NK-92 (cell line): Measurements from ENCODE around the gene GUCA2A.

Source experiments
- DNase-seq: peaks from one replicate; lab custom pipeline; 2025; ENCODE audit not compliant: unreplicated experiment; lab: John Stamatoyannopoulos, UW

GUCA2A gene

DNA sequence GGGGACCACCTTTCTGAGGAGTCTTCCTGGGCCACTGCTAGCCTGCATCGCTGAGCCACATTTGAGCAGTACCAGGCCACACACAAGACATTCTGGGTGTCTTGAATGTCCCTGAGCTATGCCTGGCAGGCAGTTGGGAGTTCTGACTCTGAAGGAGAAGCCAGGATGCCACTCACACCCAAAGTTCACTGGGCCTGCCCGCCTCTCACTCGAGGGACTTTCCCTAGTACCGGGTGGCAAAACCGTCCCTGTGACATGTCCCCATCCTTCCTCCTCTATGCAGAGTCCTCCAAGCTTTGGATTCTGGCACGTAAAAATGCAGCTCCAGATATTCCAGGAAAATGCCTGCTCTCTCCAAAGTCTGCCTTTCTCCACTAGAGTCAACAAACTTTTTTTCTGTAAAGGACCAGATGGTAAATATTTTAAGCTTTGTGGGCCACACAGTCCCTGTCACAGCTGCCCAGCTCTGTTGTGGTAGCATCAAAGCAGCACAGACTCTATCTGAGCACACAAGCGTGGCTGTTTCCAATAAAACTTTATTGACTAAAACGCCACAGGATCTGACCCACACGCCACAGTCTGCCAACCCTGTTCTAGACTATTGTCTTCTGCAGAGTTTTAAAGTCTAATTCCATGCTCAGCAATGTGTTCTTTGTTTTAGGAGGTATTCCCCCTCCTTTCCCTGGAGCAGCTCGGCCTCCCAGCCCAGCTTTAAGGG, 30.6 kb downstream of the GUCA2A start:
- DNase-seq: no peak

DNA sequence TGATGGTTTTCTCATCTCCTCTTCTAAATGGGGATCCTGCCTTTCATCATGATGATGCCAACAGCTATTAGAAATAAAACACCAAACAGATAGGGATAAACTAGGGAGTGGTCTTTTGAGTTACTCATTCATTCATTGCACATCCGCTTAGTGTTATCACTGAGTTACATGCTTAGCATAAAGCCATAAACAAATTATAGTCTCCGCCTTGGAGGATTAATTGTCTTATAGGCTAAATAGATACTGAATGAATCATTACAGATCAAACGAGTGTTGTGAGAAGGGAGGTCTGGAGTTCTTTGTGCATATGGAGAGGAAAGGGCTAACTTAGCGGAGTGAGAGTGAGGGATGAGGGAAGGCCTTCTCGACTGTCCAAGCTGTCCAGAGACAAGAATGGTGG, 31.2 kb downstream of the GUCA2A start:
- DNase-seq: no peak

DNA sequence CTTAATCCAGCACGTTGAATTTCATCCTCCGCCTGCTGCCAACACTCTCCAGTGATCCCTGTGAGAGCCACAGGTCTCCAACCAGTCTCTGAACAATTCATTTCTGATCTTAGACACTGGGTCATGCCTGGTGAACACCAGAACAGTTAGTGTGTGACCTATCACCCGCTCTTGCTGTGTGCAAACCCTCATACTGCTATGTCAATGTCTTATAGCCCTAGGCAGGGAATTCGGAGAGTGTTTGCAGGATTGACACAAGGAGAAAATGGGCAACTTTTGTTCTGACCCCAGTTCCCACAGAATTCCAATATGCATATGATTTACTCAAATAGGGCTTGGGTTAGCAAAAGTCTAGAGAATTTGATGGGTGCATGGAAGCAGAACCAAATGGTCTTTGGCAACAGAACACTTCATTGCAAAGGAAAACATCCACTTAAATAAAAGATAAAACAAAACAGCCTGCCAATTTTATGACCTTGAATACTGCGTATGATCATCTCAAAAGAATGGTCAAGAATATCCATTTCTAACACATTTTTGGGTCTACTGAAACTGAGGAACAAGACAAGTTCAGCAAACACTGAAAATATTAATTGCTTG, 34.4 kb downstream of the GUCA2A start:
- DNase-seq: no peak

DNA sequence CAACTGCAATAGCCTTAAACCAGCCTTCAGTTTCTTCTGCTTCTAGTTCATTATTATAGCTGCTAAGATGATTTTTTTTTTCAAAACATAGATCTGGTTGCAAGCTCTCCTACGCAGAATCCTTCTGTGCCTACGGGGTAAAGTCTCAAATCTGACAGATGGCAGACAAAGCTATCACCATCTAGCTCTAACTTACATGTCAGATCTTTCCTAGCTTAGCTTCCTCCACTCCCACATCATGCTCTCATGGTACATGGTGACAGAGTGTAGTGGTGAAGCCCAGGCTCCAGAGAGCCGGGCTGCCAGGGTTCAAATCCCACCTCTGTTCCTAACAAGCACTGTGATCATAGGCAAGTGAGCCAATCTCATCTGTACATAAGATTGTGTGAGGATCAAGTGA, 35.6 kb downstream of the GUCA2A start:
- no peak for DNase-seq

DNA sequence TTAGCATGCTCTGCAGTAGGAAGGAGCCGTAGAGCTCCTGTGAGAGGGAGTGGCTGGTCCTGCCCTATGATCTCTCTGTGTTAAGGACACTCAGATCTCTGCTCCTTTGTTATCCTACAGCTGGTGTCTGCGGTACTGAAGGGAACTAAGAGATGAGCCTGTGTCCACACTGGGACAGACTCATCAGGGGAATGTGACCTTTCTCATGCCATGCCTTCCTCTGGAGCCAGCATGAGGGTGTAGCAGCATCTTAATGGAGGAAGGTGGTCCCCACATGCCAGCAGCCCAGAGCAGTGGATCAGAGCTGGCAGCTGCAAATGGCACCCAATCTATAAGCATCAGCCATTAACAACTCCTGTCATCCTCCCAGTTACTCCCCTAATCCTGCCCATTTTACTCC, 36.0 kb downstream of the GUCA2A start:
- DNase-seq: no peak

DNA sequence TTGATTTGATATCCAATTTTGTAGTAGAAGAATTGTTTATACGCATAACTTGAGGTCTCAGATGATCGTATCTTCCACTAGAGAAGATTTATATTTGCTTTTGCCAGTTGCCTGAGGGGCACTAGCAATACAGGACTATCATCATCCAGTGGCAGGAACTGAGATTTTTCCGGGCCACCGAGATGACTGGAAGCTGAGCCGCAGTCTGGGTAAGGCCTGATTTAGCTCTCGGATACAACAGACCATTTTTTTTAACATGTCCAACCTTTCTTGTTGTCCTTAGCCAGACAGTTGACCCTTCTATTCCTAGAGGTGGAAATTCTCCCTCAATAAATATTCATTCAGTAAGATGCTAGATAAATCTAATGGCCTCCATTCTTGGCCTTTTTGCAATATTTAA, 36.8 kb downstream of the GUCA2A start:
- no peak for DNase-seq

DNA sequence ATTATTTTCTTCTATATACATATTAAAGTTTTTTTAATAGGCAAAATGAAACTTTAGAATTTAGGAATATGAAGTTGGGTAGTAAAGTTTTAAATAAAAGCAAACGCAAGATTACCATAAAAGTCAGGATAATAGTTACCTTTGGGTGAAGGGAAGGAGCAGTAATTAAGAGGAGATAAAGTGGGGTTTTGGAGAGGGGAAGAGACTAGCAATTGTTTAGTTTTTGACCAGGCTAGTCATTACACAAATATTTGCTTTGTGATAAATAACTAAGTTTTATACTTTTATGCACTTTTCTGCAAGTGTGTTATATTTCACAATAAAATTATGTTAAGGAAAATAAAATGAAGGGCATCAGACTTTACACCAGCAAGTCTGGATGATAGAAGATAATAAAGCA, 39.0 kb downstream of the GUCA2A start:
- no peak for DNase-seq

DNA sequence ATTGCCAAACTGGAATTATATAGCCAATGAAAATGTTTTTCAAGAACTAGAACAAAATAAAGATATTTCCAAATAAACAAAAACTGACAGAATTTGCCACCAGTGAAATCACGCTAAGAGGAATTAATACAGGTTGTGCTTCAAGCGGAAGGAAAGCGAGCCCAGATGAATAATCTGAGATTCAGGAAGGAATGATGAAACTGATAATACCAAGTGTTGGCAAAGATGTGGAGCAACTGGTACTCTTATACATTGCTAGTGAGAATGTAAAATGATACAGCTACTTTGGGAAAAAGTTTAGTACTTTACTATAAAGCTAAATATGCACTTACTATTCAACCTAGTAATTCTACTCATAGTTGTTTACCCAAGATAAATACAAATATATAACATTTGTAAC, 42.1 kb downstream of the GUCA2A start:
- DNase-seq: no peak

DNA sequence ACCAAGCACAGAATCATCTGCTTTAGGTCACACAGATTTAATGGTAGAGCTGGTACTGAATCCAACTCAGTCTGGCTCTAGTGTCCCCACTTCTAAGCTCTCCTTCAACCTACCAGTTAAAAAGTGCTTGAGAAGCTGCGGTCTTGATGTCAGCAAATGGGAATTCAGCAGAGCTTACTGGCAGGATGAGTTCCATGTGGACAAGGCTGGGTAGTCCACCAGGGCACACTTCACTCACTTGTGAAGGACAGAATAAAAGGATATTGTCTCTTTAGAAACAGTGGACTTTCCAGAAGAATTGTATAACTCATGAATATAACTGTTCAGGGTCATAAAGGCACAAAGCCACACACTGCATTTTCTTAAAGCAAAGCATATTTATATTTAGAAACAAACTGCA, 46.4 kb downstream of the GUCA2A start:
- no peak for DNase-seq

DNA sequence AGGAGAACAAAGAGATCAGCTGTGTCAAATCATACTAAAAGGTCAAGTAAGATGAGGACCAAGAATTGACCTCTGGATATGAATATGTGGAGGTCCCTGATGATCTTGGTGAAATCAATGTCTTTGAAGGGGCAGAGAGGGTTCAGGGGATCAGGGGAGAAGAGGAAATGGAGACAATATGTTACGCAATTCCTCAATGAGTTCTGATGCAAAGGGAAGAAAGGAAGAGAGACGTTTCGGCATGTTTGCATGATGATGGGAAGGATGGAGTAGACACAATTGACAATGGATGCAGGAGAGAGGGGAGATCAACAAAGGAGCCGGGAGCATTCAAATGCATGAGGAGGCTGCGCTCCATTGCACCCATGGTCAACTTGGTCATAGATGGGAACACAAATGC, 47.3 kb downstream of the GUCA2A start:
- no peak for DNase-seq

DNA sequence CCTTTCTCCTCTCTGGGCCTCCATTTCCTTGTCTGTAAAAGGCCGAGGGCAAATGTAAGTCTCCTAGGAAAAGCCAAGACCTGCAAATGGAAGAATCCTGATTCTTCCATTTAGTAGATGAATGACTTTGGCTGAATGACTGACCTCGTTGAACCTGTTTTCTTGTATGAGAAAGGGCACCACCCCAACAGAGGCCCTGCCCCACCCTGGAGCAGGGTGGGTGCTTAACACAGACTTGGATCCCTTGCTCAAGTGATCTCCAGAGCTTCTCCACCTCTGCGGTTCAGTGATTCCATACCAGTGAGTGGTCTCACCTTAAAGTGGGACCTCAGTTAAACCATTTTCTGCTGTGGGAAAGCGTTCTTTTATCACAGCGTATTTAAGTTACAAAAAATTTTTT, 50.3 kb downstream of the GUCA2A start:
- no peak for DNase-seq
